Right lobe of liver (tissue), 4 donors: ENCODE results near the gene MCRIP1.

ENCODE experiments used
- CTCF ChIP-seq, 4 donors: fragments of 200-600 bp in 3 of 4; fragments of 450-650 bp in 1 of 4; IDR thresholded peaks; one replicate each; pipeline versions ENCODE4 v1.5.1 to v1.8.0; 2016 to 2022; ENCODE audit warnings: antibody characterized with exemption in 4 of 4, mild to moderate bottlenecking in 2 of 4
- POLR2A ChIP-seq: fragments of 450-650 bp; IDR thresholded peaks from one replicate; pipeline ENCODE4 v1.6.1; 2017; ENCODE audit warnings: antibody characterized with exemption, mild to moderate bottlenecking
- donor health status: DM: no; HTN: no; CAD: no.
- donor health status: DM: no; HTN: no; CAD: no.
- donor health status: DM: no; HTN: yes; CAD: no.

- TF ChIP-seq POLR2A (no peak), CTCF (IDR thresholded peaks at IDR 0.05) (no peak)
Measured at GRCh38 chr17:81866440-81867169, 33.5 kb upstream of the MCRIP1 start.
